Epithelial cell of esophagus (primary cell): ENCODE data around the gene IGF2BP2.
"Not testable (repeated sequence)": the region's sequence is repeated elsewhere in the genome, so short reads cannot be mapped to it uniquely, and the experiment has no call there.

Experiments used
- DNase-seq: peaks from one replicate; pipeline ENCODE4 v3.0.0; 2010; ENCODE audit warnings: low read depth
- H3K4me3 ChIP-seq: 2 replicates; pipeline ENCODE4 v1.5.1; 2011; ENCODE audit warnings: mild to moderate bottlenecking, low read length, control low read depth
- CTCF ChIP-seq: IDR thresholded peaks from 2 replicates; pipeline ENCODE4 v1.5.1; 2011; ENCODE audit warnings: low read depth, mild to moderate bottlenecking, low read length, control low read depth, inconsistent platforms; ENCODE audit not compliant: insufficient read depth; ENCODE audit errors: missing control alignments

The IGF2BP2 gene

GRCh38 chr3:185789134-185789533, 35.7 kb downstream of the IGF2BP2 start:
- no peak for DNase-seq
- TF ChIP-seq CTCF = no peak
- no peak overlapping the region for H3K4me3 ChIP-seq

GRCh38 chr3:185788292-185788691, 36.5 kb downstream of the IGF2BP2 start:
- DNase-seq = no peak
- H3K4me3 ChIP-seq = no peak overlapping the region
- TF ChIP-seq CTCF = no peak

GRCh38 chr3:185786956-185787877, 37.6 kb downstream of the IGF2BP2 start:
- TF ChIP-seq CTCF = no peak
- no peak for DNase-seq
- H3K4me3 ChIP-seq = no peak overlapping the region

- DNase-seq, H3K4me3 ChIP-seq: not testable (repeated sequence)
These were observed 38.6 kb downstream of the IGF2BP2 start for GRCh38 chr3:185786258-185786657.

GRCh38 chr3:185784317-185784716, 40.5 kb downstream of the IGF2BP2 start:
- DNase-seq = no peak
- H3K4me3 ChIP-seq = no peak overlapping the region
- TF ChIP-seq CTCF = no peak

GRCh38 chr3:185781759-185782158, 43.1 kb downstream of the IGF2BP2 start:
- H3K4me3 ChIP-seq = no peak overlapping the region
- DNase-seq = no peak
- TF ChIP-seq CTCF = no peak

GRCh38 chr3:185779461-185779860, 45.4 kb downstream of the IGF2BP2 start:
- no peak overlapping the region for H3K4me3 ChIP-seq
- DNase-seq = no peak
- no peak for TF ChIP-seq CTCF
